ENCODE results near the gene RGS1. TPM values are rescaled to one million over a fixed set of nuclear protein-coding genes. Genes with fewer than 3 reads are reported as not detected.
A peak's percentile ranks its signal among the peaks of the same experiment; 100 is the strongest.

RGS1 gene
- total RNA-seq, 1 donor from 2014 or later: not detected

GRCh38 chr1:192538407-192539296 is 36.9 kb upstream of the RGS1 start:
- no peaks in the 10 kb centered on the region for H3K9me3 Mint-ChIP-seq (ENCODE audit: unreplicated experiment)
- no peak for DNase-seq (ENCODE audit: extremely low spot score, unreplicated experiment)
- H3K27me3 Mint-ChIP-seq (ENCODE audit: unreplicated experiment): no peaks in the 10 kb centered on the region
- H3K27ac Mint-ChIP-seq (ENCODE audit: unreplicated experiment): peak overlapping the region; percentile 99
- no peak for TF ChIP-seq CTCF (IDR thresholded peaks at IDR 0.05)
- H3K4me1 Mint-ChIP-seq (ENCODE audit: unreplicated experiment): peaks cover 37% of the 10 kb centered on the region
- H3K4me3 Mint-ChIP-seq (ENCODE audit: unreplicated experiment): peak overlapping the region; percentile 15
- no peaks in the 10 kb centered on the region for H3K36me3 Mint-ChIP-seq (ENCODE audit: unreplicated experiment)

GRCh38 chr1:192539297-192540092 is 36.1 kb upstream of the RGS1 start:
- no peak for TF ChIP-seq CTCF (IDR thresholded peaks at IDR 0.05)
- H3K4me1 Mint-ChIP-seq (ENCODE audit: unreplicated experiment): peaks cover 37% of the 10 kb centered on the region
- DNase-seq (ENCODE audit: extremely low spot score, unreplicated experiment): no peak
- peak overlapping the region; percentile 1 for H3K4me3 Mint-ChIP-seq (ENCODE audit: unreplicated experiment)
- H3K9me3 Mint-ChIP-seq (ENCODE audit: unreplicated experiment): no peaks in the 10 kb centered on the region
- no peaks in the 10 kb centered on the region for H3K27me3 Mint-ChIP-seq (ENCODE audit: unreplicated experiment)
- no peaks in the 10 kb centered on the region for H3K36me3 Mint-ChIP-seq (ENCODE audit: unreplicated experiment)
- H3K27ac Mint-ChIP-seq (ENCODE audit: unreplicated experiment): peak overlapping the region; percentile 99

GRCh38 chr1:192543445-192543844 is 32.1 kb upstream of the RGS1 start:
- Mint-ChIP-seq H3K27me3 (ENCODE audit: unreplicated experiment) (no peaks in the 10 kb centered on the region), H3K4me3 (ENCODE audit: unreplicated experiment) (no peak overlapping the region), H3K4me1 (ENCODE audit: unreplicated experiment) (peaks cover 39% of the 10 kb centered on the region), H3K27ac (ENCODE audit: unreplicated experiment) (peak overlapping the region; percentile 3), H3K9me3 (ENCODE audit: unreplicated experiment) (no peaks in the 10 kb centered on the region), H3K36me3 (ENCODE audit: unreplicated experiment) (no peaks in the 10 kb centered on the region)
- no peak for TF ChIP-seq CTCF (IDR thresholded peaks at IDR 0.05)
- no peak for DNase-seq (ENCODE audit: extremely low spot score, unreplicated experiment)

GRCh38 chr1:192545896-192546521 is 29.6 kb upstream of the RGS1 start:
- Mint-ChIP-seq H3K4me1 (ENCODE audit: unreplicated experiment) (peaks cover 22% of the 10 kb centered on the region), H3K27ac (ENCODE audit: unreplicated experiment) (no peak overlapping the region)

More at GRCh38 chr1:192545896-192546521, 29.6 kb upstream of the RGS1 start:
- TF ChIP-seq CTCF (IDR thresholded peaks at IDR 0.05): peak; percentile 11
- no peaks in the 10 kb centered on the region for H3K9me3 Mint-ChIP-seq (ENCODE audit: unreplicated experiment)
- no peaks in the 10 kb centered on the region for H3K36me3 Mint-ChIP-seq (ENCODE audit: unreplicated experiment)
- H3K4me3 Mint-ChIP-seq (ENCODE audit: unreplicated experiment): no peak overlapping the region
- H3K27me3 Mint-ChIP-seq (ENCODE audit: unreplicated experiment): no peaks in the 10 kb centered on the region
- no peak for DNase-seq (ENCODE audit: extremely low spot score, unreplicated experiment)

Data from osteocyte (in vitro differentiated cells).